NCI-H146 treated with DMSO at 0.1 percent for 48 hours (cell line): ENCODE data around the gene CCDC88C.
A peak's percentile ranks its signal among the peaks of the same experiment; 100 is the strongest.
"Not testable (repeated sequence)": the region's sequence is repeated elsewhere in the genome, so short reads cannot be mapped to it uniquely, and the experiment has no call there.

Experiments used
- DNase-seq: peaks from one replicate; lab custom pipeline; 2025; ENCODE audit not compliant: unreplicated experiment; lab: John Stamatoyannopoulos, UW

Gene CCDC88C

GRCh38 chr14:91253795-91254323 lies 163.8 kb downstream of the CCDC88C start:
- no peak for DNase-seq

GRCh38 chr14:91252871-91253794 lies 164.5 kb downstream of the CCDC88C start:
- DNase-seq: no peak

GRCh38 chr14:91250912-91251311 lies 166.7 kb downstream of the CCDC88C start:
- DNase-seq: no peak

GRCh38 chr14:91249841-91250616 lies 167.6 kb downstream of the CCDC88C start:
- DNase-seq: peak; percentile 90

- DNase-seq: no peak
Measured at GRCh38 chr14:91246051-91246852, 171.4 kb downstream of the CCDC88C start.

- DNase-seq: not testable (repeated sequence)
Measured at GRCh38 chr14:91245616-91246015, 172.0 kb downstream of the CCDC88C start.

- no peak for DNase-seq
Measured at GRCh38 chr14:91245029-91245428, 172.6 kb downstream of the CCDC88C start.

- peak; percentile 15 for DNase-seq
Measured at GRCh38 chr14:91244501-91244901, 173.1 kb downstream of the CCDC88C start, which contains the start of gene GPR68. TSS of gene GPR68 (minus strand) at chr14:91244704. CDS start at chr14:91235050, 9,654 bp downstream.

GRCh38 chr14:91243074-91243471 lies 174.5 kb downstream of the CCDC88C start:
- DNase-seq: no peak

- no peak for DNase-seq
Measured at GRCh38 chr14:91242635-91243034, 175.0 kb downstream of the CCDC88C start.

GRCh38 chr14:91241863-91242262 lies 175.8 kb downstream of the CCDC88C start:
- no peak for DNase-seq

- no peak for DNase-seq
Measured at GRCh38 chr14:91238661-91239060, 179.0 kb downstream of the CCDC88C start.

GRCh38 chr14:91238085-91238484 lies 179.5 kb downstream of the CCDC88C start:
- DNase-seq: no peak

GRCh38 chr14:91237219-91237618 lies 180.4 kb downstream of the CCDC88C start:
- no peak for DNase-seq

GRCh38 chr14:91235841-91236240 lies 181.8 kb downstream of the CCDC88C start:
- no peak for DNase-seq

- no peak for DNase-seq
Measured at GRCh38 chr14:91234791-91235114, 182.9 kb downstream of the CCDC88C start.

- DNase-seq: no peak
Measured at GRCh38 chr14:91233936-91234790, 183.5 kb downstream of the CCDC88C start.

- no peak for DNase-seq
Measured at GRCh38 chr14:91232603-91233002, 185.0 kb downstream of the CCDC88C start.

GRCh38 chr14:91232052-91232451 lies 185.6 kb downstream of the CCDC88C start:
- no peak for DNase-seq

- DNase-seq: no peak
Measured at GRCh38 chr14:91231446-91231845, 186.2 kb downstream of the CCDC88C start.
